Measurements from ENCODE around the gene PPM1F. TPM values are rescaled to one million over a fixed set of nuclear protein-coding genes. Genes with fewer than 3 reads are reported as not detected.

The PPM1F gene
- total and polyA plus RNA-seq, 10 of the 15 experiments (the other 5 are each of a cell fraction or from before 2014, with no cell fraction given), result 0.55 to 26.3 (median 9.7) TPM

GRCh38 chr22:21985214-21985613 is 32.6 kb upstream of the PPM1F start:
- Histone ChIP-seq H3K27ac (ENCODE audit: control insufficient read depth, insufficient read depth) (no peak overlapping the region), H3K79me2 (ENCODE audit: control insufficient read depth, insufficient read depth, low read length) (peaks cover 18% of the 10 kb centered on the region), H3K4me1 (ENCODE audit: control insufficient read depth, insufficient read depth, low read length) (peaks cover 4% of the 10 kb centered on the region), H2AFZ (ENCODE audit: control insufficient read depth, low read depth, low read length) (peak overlapping the region; percentile 15; the same call in 1 of the 2 replicates), H3K4me2 (ENCODE audit: control insufficient read depth, insufficient read depth) (no peak overlapping the region), H4K20me1 (ENCODE audit: control insufficient read depth, insufficient read depth) (no peaks in the 10 kb centered on the region), H3K9me3 (replicated peaks; ENCODE audit: control insufficient read depth, insufficient read depth, low read length) (no peaks in the 10 kb centered on the region), H3K27me3 (replicated peaks in 1 of 2; ENCODE audit: control insufficient read depth in 2 of 2, insufficient read depth in 2 of 2, low read length in 1 of 2) (no peaks in the 10 kb centered on the region), H3K9ac (ENCODE audit: control insufficient read depth, insufficient read depth, low read length) (no peak overlapping the region), H3K36me3 (ENCODE audit: control insufficient read depth in 2 of 2, insufficient read depth in 2 of 2, low read length in 1 of 2) (no peaks in the 10 kb centered on the region), H3K4me3 (no peak overlapping the region)
- no peak for ATAC-seq
- POLR2A ChIA-PET, result interaction anchor here (0.6 to 0.7 kb wide), 2 partner anchors 220 to 932 kb away, joined by 3 to 5 read pairs; no protein-coding TSS in a partner anchor
- WGBS (ENCODE audit: insufficient coverage, insufficient replicate concordance, low lambda C conversion rate, missing lambda C conversion rate), result 70% methylated on average over 5 of the region's 5 CpGs
- CTCF ChIA-PET, result interaction anchor here (0.7 to 1.3 kb wide), 15 partner anchors 10 to 970 kb away, joined by 3 to 5 read pairs (median 3); no protein-coding TSS in a partner anchor
- RAD21 ChIA-PET (ENCODE audit: unreplicated experiment), result interaction anchor here (0.7 to 1.8 kb wide), 4 partner anchors 42 to 60 kb away, joined by 4 to 11 read pairs (median 4); no protein-coding TSS in a partner anchor
- in situ Hi-C loops (cut with MboI) (no loop called here), intact Hi-C loops (cut with micrococcal nuclease; ENCODE audit: unreplicated experiment) (no loop called here)
- no peak for DNase-seq (ENCODE audit: low read depth, low spot score)
- FAIRE-seq, result no peak
- no TSS peak for BruUV-seq (replicated peaks)
- SMC1A ChIA-PET (ENCODE audit: uncharacterized antibody, unreplicated experiment), result interaction anchor here (1.4 kb wide), 1 partner anchor 76 kb away, joined by 5 read pairs; no protein-coding TSS in a partner anchor
- TF ChIP-seq RBBP5 (conservative IDR thresholded peaks at IDR 0.05) (no peak), JUND (IDR thresholded peaks at IDR 0.05; ENCODE audit: low read depth, low read length) (no peak), CHD1 (IDR thresholded peaks at IDR 0.05; ENCODE audit: low read depth, low read length) (no peak), RELA (IDR thresholded peaks at IDR 0.05; ENCODE audit: borderline replicate concordance, partially characterized antibody) (no peak), HSF1 (IDR thresholded peaks at IDR 0.05; ENCODE audit: low read depth, low read length) (no peak), IKZF1 (conservative IDR thresholded peaks at IDR 0.05) (no peak), PRDM15 (CRISPR knock-in tag; IDR thresholded peaks at IDR 0.05) (no peak), NR2F1 (conservative IDR thresholded peaks at IDR 0.05) (no peak), ASH2L (IDR thresholded peaks at IDR 0.05; ENCODE audit: borderline replicate concordance, low read depth) (no peak)
- TF ChIP-seq, protein P1, sequence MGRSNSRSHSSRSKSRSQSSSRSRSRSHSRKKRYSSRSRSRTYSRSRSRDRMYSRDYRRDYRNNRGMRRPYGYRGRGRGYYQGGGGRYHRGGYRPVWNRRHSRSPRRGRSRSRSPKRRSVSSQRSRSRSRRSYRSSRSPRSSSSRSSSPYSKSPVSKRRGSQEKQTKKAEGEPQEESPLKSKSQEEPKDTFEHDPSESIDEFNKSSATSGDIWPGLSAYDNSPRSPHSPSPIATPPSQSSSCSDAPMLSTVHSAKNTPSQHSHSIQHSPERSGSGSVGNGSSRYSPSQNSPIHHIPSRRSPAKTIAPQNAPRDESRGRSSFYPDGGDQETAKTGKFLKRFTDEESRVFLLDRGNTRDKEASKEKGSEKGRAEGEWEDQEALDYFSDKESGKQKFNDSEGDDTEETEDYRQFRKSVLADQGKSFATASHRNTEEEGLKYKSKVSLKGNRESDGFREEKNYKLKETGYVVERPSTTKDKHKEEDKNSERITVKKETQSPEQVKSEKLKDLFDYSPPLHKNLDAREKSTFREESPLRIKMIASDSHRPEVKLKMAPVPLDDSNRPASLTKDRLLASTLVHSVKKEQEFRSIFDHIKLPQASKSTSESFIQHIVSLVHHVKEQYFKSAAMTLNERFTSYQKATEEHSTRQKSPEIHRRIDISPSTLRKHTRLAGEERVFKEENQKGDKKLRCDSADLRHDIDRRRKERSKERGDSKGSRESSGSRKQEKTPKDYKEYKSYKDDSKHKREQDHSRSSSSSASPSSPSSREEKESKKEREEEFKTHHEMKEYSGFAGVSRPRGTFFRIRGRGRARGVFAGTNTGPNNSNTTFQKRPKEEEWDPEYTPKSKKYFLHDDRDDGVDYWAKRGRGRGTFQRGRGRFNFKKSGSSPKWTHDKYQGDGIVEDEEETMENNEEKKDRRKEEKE (IDR thresholded peaks at IDR 0.05), result no peak
- TF ChIP-seq, protein P2, sequence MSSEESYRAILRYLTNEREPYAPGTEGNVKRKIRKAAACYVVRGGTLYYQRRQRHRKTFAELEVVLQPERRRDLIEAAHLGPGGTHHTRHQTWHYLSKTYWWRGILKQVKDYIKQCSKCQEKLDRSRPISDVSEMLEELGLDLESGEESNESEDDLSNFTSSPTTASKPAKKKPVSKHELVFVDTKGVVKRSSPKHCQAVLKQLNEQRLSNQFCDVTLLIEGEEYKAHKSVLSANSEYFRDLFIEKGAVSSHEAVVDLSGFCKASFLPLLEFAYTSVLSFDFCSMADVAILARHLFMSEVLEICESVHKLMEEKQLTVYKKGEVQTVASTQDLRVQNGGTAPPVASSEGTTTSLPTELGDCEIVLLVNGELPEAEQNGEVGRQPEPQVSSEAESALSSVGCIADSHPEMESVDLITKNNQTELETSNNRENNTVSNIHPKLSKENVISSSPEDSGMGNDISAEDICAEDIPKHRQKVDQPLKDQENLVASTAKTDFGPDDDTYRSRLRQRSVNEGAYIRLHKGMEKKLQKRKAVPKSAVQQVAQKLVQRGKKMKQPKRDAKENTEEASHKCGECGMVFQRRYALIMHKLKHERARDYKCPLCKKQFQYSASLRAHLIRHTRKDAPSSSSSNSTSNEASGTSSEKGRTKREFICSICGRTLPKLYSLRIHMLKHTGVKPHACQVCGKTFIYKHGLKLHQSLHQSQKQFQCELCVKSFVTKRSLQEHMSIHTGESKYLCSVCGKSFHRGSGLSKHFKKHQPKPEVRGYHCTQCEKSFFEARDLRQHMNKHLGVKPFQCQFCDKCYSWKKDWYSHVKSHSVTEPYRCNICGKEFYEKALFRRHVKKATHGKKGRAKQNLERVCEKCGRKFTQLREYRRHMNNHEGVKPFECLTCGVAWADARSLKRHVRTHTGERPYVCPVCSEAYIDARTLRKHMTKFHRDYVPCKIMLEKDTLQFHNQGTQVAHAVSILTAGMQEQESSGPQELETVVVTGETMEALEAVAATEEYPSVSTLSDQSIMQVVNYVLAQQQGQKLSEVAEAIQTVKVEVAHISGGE (CRISPR knock-in tag; IDR thresholded peaks at IDR 0.05), result no peak

Data from GM12878 (cell line).